ENCODE measurements around the gene CKM.

CKM gene

GRCh38 chr19:45331411-45331810, 8.7 kb upstream of the CKM start:
- TF ChIP-seq SPI1 (IDR thresholded peaks at IDR 0.05; ENCODE audit: borderline replicate concordance, low read depth) (no peak), CTCF (IDR thresholded peaks at IDR 0.05; ENCODE audit: insufficient read depth, low read length) (no peak), POLR2AphosphoS5 (IDR thresholded peaks at IDR 0.05; ENCODE audit: low read depth) (no peak), GABPA (IDR thresholded peaks at IDR 0.05; ENCODE audit: low read depth) (no peak), REST (IDR thresholded peaks at IDR 0.05; ENCODE audit: insufficient replicate concordance, low read depth) (no peak)

DNA sequence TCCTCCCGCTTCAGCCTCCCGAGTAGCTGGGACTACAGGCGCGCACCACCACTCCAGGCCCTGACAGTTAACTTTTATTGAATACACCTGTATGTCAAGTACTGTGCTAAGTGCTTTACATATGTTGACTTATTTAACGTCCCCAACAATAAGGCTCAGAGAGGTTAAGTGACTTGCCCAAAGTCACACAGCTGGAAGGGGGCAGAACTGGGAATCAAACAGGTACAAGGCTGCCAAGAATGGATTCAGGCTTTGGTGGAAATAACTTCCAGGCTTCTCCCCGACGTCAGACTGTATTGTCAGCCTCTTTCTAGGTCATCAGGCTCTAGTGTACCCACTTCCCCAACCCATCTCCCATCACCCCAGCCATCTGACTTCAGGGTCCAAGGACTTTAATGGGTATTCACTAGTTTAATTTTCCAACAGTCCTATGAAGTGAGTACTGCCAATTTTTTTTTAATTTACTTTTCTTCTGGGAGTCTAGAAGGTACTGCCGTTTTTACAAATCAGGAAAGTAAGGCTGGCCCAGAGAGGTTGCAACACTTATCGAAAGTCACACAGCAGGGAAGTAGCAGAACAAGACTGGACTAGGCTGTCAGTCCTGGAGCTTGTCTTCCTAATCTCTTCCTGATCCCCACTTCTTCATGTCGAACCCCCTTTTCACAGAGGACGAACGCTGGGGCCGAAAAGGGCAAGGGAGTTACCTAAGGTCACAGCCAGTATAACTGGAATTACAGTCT, 4.9 kb upstream of the CKM start:
- TF ChIP-seq GABPA (IDR thresholded peaks at IDR 0.05; ENCODE audit: low read depth) (no peak), POLR2AphosphoS5 (IDR thresholded peaks at IDR 0.05; ENCODE audit: low read depth) (no peak), SPI1 (IDR thresholded peaks at IDR 0.05; ENCODE audit: borderline replicate concordance, low read depth) (no peak), CTCF (IDR thresholded peaks at IDR 0.05; ENCODE audit: insufficient read depth, low read length) (no peak), REST (IDR thresholded peaks at IDR 0.05; ENCODE audit: insufficient replicate concordance, low read depth) (no peak)
- Histone ChIP-seq H3K4me3 (replicated peaks; ENCODE audit: insufficient read depth, low read length) (no peak overlapping the region), H3K27ac (replicated peaks) (no peak overlapping the region), H3K27me3 (ENCODE audit: insufficient read depth, poor library complexity, severe bottlenecking) (peaks cover 17% of the 10 kb centered on the region)
- no peak for DNase-seq (ENCODE audit: low read depth in 1 of 2, low spot score in 1 of 2)

More at GRCh38 chr19:45331411-45331810, 8.7 kb upstream of the CKM start:
- Histone ChIP-seq H3K27ac (replicated peaks) (no peak overlapping the region), H3K27me3 (ENCODE audit: insufficient read depth, poor library complexity, severe bottlenecking) (no peaks in the 10 kb centered on the region), H3K4me3 (replicated peaks; ENCODE audit: insufficient read depth, low read length) (no peak overlapping the region)
- DNase-seq (ENCODE audit: low read depth in 1 of 2, low spot score in 1 of 2), result no peak

- Histone ChIP-seq H3K27me3 (ENCODE audit: insufficient read depth, poor library complexity, severe bottlenecking) (peaks cover 19% of the 10 kb centered on the region), H3K27ac (replicated peaks) (no peak overlapping the region), H3K4me3 (replicated peaks; ENCODE audit: insufficient read depth, low read length) (no peak overlapping the region)
- DNase-seq (ENCODE audit: low read depth in 1 of 2, low spot score in 1 of 2), result no peak
- no peak for TF ChIP-seq POLR2AphosphoS5 (IDR thresholded peaks at IDR 0.05; ENCODE audit: low read depth)
- TF ChIP-seq GABPA (IDR thresholded peaks at IDR 0.05; ENCODE audit: low read depth), result no peak
- no peak for TF ChIP-seq REST (IDR thresholded peaks at IDR 0.05; ENCODE audit: insufficient replicate concordance, low read depth)
These were observed 1.8 kb upstream of the CKM start for GRCh38 chr19:45324349-45324907.
